Peyer's patch (tissue), 4 donors: Measurements from ENCODE around the gene SH2D3A. TPM values are rescaled to one million over a fixed set of nuclear protein-coding genes. Genes with fewer than 3 reads are reported as not detected.
"Not testable (repeated sequence)": the region's sequence is repeated elsewhere in the genome, so short reads cannot be mapped to it uniquely, and the experiment has no call there.

Source experiments
- DNase-seq, 3 donors: peaks; one replicate each; pipeline ENCODE4 v3.0.0-alpha.2; 2017 to 2019
- H3K27ac ChIP-seq, 4 donors: fragments of 200-600 bp; sonication (generic); one replicate each; pipeline ENCODE4 v1.5.1; 2016 to 2019
- H3K27me3 ChIP-seq, 2 donors: fragments of 200-600 bp; sonication (generic); one replicate each; pipeline ENCODE4 v1.5.1; 2019
- H3K36me3 ChIP-seq, 3 donors: fragments of 200-600 bp; sonication (generic); one replicate each; pipeline ENCODE4 v1.5.1; 2016 to 2019
- H3K4me1 ChIP-seq, 4 donors: fragments of 200-600 bp; sonication (generic); one replicate each; pipeline ENCODE4 v1.5.1; 2016 to 2019
- H3K4me3 ChIP-seq, 4 donors: fragments of 200-600 bp; sonication (generic); 1 replicate in 3 of 4; 2 replicates in 1 of 4; pipeline ENCODE4 v1.5.1; 2016 to 2019; ENCODE audit warnings: mild to moderate bottlenecking in 1 of 4
- H3K9me3 ChIP-seq, 4 donors: fragments of 200-600 bp; sonication (generic); one replicate each; pipeline ENCODE4 v1.5.1; 2016 to 2019; ENCODE audit warnings: mild to moderate bottlenecking in 1 of 4
- CTCF ChIP-seq, 6 experiments: fragments of 450-650 bp in 4 of 6; fragments of 200-600 bp in 2 of 6; sonication (generic) in 1 of 6; IDR thresholded peaks; one replicate each; pipeline ENCODE4 v1.5.1; 2017 to 2019; ENCODE audit warnings: antibody characterized with exemption in 6 of 6, mild to moderate bottlenecking in 3 of 6, moderate library complexity in 1 of 6
- POLR2A ChIP-seq, 2 donors: fragments of 450-650 bp; IDR thresholded peaks; one replicate each; pipeline ENCODE4 v1.5.1; 2017; ENCODE audit warnings: antibody characterized with exemption in 2 of 2, mild to moderate bottlenecking in 2 of 2, moderate library complexity in 2 of 2
- total RNA-seq, 4 donors: library from RNA; depleted of rRNA; stranded (reverse); fragments of >200 nt; gene quantifications; one replicate each; pipeline ENCODE4 v1.1.0, GENCODE V29; 2016

Gene SH2D3A
- total RNA-seq, 4 donors from 2014 or later = 43.7 to 127 (median 91.9) TPM

GRCh38 chr19:6802336-6803035 is 35.3 kb upstream of the SH2D3A start:
- peaks cover 0 to 12% (median 4%) of the 10 kb centered on the region in 4 donors for H3K4me1 ChIP-seq
- no peaks in the 10 kb centered on the region for H3K9me3 ChIP-seq
- peak in 2 of 3 donors; percentile 77 to 81 for DNase-seq
- H3K36me3 ChIP-seq = no peaks in the 10 kb centered on the region
- H3K27ac ChIP-seq = peak overlapping the region; percentile 3 to 94 (median 58)
- no peaks in the 10 kb centered on the region for H3K27me3 ChIP-seq
- peak overlapping the region in 1 of 4 donors; percentile 49 for H3K4me3 ChIP-seq
- peak in 1 of 6 experiments; percentile 8 for TF ChIP-seq CTCF (IDR thresholded peaks at IDR 0.05)
- TF ChIP-seq POLR2A (IDR thresholded peaks at IDR 0.05) = no peak

GRCh38 chr19:6801485-6802086 is 34.4 kb upstream of the SH2D3A start:
- peak overlapping the region; percentile 47 to 94 (median 69) for H3K27ac ChIP-seq
- H3K4me3 ChIP-seq = peak overlapping the region; percentile 33 to 49 (median 42)
- TF ChIP-seq POLR2A (IDR thresholded peaks at IDR 0.05) = no peak
- no peak for TF ChIP-seq CTCF (IDR thresholded peaks at IDR 0.05)
- no peaks in the 10 kb centered on the region for H3K27me3 ChIP-seq
- DNase-seq = peak; percentile 57 to 92 (median 91)
- no peaks in the 10 kb centered on the region for H3K9me3 ChIP-seq
- H3K4me1 ChIP-seq = peaks cover 0 to 12% (median 4%) of the 10 kb centered on the region in 4 donors
- H3K36me3 ChIP-seq = no peaks in the 10 kb centered on the region

GRCh38 chr19:6800991-6801484 is 33.8 kb upstream of the SH2D3A start:
- H3K27ac ChIP-seq = peak overlapping the region; percentile 47 to 94 (median 69)
- no peaks in the 10 kb centered on the region for H3K9me3 ChIP-seq
- H3K4me1 ChIP-seq = peaks cover 0 to 12% (median 4%) of the 10 kb centered on the region in 4 donors
- H3K27me3 ChIP-seq = no peaks in the 10 kb centered on the region
- peak overlapping the region; percentile 33 to 49 (median 42) for H3K4me3 ChIP-seq
- TF ChIP-seq POLR2A (IDR thresholded peaks at IDR 0.05) = no peak
- no peak for TF ChIP-seq CTCF (IDR thresholded peaks at IDR 0.05)
- H3K36me3 ChIP-seq = no peaks in the 10 kb centered on the region
- no peak for DNase-seq

DNA sequence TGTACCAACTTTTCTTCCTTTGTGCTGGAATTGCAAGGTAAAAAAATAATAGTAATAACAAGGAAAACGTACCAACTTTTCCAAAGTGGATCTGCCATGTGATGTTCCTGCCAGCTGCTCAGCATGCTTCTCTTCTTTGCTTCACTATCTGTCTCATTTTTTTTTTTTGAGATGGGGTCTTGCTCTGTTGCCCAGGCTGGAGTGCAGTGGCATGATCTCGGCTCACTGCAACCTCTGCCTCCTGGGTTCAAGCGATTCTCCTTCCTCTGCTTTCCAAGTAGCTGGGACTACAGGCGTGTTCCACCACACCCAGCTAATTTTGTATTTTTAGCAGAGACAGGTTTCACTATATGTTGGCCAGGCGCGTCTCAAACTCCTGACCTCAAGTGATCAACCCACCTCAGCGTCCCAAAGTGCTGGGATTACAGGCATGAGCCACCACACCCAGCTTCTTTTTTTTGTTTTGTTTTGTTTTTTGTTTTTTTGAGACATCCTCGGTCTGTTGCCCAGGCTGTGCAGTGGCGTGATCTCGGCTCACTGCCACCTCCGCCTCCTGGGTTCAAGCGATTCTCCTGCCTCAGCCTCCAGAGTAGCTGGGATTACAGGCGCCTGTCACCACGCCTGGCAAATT is 33.0 kb upstream of the SH2D3A start:
- Histone ChIP-seq H3K27ac (peak overlapping the region in 1 of 4 donors; percentile 94), H3K4me1 (peaks cover 0 to 12% (median 4%) of the 10 kb centered on the region in 4 donors)
- H3K9me3 ChIP-seq, H3K36me3 ChIP-seq, H3K4me3 ChIP-seq, H3K27me3 ChIP-seq: not testable (repeated sequence)
- peak in 1 of 3 donors; percentile 29 for DNase-seq

DNA sequence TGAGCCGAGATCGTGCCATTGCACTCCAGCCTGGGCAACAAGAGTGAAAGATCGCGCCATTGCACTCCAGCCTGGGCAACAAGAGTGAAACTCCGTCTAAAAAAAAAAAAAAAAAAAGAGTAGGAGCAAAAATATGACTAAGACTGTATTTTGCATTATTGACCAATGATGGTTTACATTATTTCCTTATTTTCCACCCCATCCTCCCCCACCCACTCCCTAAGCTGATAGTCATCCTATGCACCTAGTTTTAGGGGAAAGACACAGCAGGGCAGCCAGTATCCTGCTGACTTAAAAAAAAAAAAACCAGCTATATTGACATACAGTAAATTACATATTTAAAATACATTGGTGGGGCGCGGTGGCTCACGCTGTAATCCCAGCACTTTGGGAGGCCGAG is 30.4 kb upstream of the SH2D3A start:
- no peak for TF ChIP-seq POLR2A (IDR thresholded peaks at IDR 0.05)
- no peak for TF ChIP-seq CTCF (IDR thresholded peaks at IDR 0.05)

More for the DNA sequence above, 30.4 kb upstream of the SH2D3A start:
- no peak for DNase-seq
- Histone ChIP-seq H3K27ac (no peak overlapping the region), H3K4me3 (no peak overlapping the region), H3K4me1 (peaks cover 0 to 9% (median 3%) of the 10 kb centered on the region in 4 donors), H3K27me3 (no peaks in the 10 kb centered on the region), H3K9me3 (peaks cover 0 to 7% (median 0%) of the 10 kb centered on the region in 4 donors), H3K36me3 (no peaks in the 10 kb centered on the region)
